ENCODE measurements around the gene CFDP1. TPM values are rescaled to one million over a fixed set of nuclear protein-coding genes. Genes with fewer than 3 reads are reported as not detected.

CFDP1 gene
- total and polyA plus RNA-seq, 11 donors: 17.7 to 60.6 (median 25.3) TPM

DNA sequence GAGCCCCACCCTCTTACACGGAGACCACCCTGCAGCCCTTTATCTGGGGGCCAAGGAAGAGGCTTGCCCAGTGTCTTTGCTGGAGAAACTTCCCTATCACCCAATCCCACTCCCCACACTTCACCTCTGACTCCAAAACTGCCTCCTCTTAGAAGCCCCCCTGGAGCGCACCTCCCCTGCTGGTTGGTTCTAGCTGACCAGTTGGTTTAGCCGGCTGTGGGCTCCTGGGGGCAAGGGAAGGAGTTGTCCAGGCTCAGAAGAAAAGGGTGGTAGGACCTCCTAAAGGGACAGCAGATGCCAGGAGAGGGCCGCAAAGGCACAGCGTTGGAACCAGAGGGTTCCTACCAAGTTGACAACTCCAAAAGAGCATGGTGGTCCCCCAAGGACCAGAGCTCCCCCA is 183.9 kb downstream of the CFDP1 start:
- ATAC-seq (no peak), DNase-seq (no peak)
- H3K4me1 ChIP-seq: peaks cover 45 to 98% (median 90%) of the 10 kb centered on the region in 12 donors
- 64 to 75% (median 69%) methylated on average over 4 to 5 of the region's 5 CpGs for WGBS, 4 donors
- H3K27ac ChIP-seq: peak overlapping the region; percentile 86 to 99 (median 94)
- no peak for TF ChIP-seq POLR2A (IDR thresholded peaks at IDR 0.05)
- TF ChIP-seq, protein P1, sequence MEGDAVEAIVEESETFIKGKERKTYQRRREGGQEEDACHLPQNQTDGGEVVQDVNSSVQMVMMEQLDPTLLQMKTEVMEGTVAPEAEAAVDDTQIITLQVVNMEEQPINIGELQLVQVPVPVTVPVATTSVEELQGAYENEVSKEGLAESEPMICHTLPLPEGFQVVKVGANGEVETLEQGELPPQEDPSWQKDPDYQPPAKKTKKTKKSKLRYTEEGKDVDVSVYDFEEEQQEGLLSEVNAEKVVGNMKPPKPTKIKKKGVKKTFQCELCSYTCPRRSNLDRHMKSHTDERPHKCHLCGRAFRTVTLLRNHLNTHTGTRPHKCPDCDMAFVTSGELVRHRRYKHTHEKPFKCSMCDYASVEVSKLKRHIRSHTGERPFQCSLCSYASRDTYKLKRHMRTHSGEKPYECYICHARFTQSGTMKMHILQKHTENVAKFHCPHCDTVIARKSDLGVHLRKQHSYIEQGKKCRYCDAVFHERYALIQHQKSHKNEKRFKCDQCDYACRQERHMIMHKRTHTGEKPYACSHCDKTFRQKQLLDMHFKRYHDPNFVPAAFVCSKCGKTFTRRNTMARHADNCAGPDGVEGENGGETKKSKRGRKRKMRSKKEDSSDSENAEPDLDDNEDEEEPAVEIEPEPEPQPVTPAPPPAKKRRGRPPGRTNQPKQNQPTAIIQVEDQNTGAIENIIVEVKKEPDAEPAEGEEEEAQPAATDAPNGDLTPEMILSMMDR (IDR thresholded peaks at IDR 0.05): no peak
- H3K9me3 ChIP-seq: no peaks in the 10 kb centered on the region
- peaks cover 0 to 52% (median 0%) of the 10 kb centered on the region in 9 donors for H3K27me3 ChIP-seq
- intact Hi-C loops (cut with DNase I): loop anchor here in 1 of 10 donors (5.0 kb wide), 1 partner anchor 58 kb away; no protein-coding TSS in a partner anchor
- no peaks in the 10 kb centered on the region for H3K36me3 ChIP-seq
- H3K4me3 ChIP-seq: peak overlapping the region in 9 of 12 donors; percentile 65 to 98 (median 91)

DNA sequence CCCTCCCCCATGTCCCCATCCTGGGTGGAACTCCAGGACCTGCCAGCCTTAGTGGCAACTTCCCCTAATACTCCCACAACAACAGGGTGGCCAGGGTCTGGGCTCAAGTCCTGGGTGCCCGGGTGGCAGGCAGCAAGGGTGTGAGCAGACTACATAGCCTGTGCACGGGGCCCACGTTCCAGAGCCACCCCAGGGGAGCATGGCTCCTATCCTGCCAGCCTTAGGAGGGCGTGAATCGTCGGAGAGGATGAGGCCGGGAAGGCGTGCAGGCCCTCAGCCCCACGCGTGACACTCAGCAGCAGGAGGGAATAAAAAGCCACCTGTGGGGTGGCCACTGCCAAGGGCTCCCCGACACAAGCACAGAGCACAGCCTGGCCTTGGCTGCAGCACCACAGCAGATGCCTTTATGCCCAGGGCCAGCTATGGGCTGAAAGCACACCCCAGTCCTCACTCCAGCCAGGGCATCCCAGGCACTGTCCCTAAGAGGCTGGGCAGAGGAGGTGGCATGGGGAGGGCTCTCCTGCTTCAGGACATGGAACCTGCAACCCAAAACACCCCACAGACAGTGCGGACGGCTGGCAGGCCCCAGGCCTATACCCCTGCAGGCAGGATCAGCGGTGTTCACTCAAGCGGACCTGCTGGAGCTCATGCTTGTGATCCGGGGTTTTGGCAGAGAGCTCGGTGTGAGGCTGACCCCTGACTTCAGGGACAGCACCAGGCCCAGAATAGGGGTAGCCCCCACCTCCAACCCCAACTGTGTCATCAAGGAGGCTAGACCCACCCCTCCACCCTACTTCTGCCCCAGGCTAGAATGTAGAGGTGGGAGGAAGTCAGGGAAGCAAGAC is 184.5 kb downstream of the CFDP1 start:
- ATAC-seq (no peak), DNase-seq (peak in 1 of 5 donors; percentile 63)
- intact Hi-C loops (cut with DNase I): loop anchor here in 1 of 10 donors (5.0 kb wide), 1 partner anchor 59 kb away; no protein-coding TSS in a partner anchor
- Histone ChIP-seq H3K9me3 (no peaks in the 10 kb centered on the region), H3K27me3 (peaks cover 0 to 52% (median 0%) of the 10 kb centered on the region in 9 donors), H3K4me1 (peaks cover 41 to 98% (median 90%) of the 10 kb centered on the region in 12 donors), H3K4me3 (peak overlapping the region in 8 of 12 donors; percentile 65 to 98 (median 88)), H3K27ac (peak overlapping the region; percentile 86 to 99 (median 94)), H3K36me3 (no peaks in the 10 kb centered on the region)
- TF ChIP-seq, protein P1 (IDR thresholded peaks at IDR 0.05): no peak
- no peak for TF ChIP-seq POLR2A (IDR thresholded peaks at IDR 0.05)
- WGBS, 4 donors: 17 to 42% (median 33%) methylated on average over 5 to 17 of the region's 17 CpGs

DNA sequence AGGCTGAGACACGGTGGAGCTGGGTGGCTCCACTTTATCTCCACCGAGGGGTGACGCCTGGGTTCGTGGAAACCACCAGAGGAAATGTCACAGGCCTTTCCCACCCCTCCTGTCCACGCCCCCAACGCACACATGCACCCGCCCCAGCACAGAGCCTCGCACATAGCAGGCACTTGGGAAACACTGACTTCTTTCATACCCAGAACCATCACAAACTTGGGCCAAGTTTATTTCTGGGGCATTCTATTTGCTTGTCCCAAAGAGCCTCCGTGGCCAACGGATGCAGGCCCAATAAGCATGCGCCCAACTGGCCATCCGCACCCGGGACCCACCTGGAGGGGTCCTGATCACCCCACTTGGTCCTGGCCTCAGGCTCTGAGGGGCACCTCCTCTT is 185.2 kb downstream of the CFDP1 start:
- Histone ChIP-seq H3K4me1 (peaks cover 38 to 98% (median 90%) of the 10 kb centered on the region in 12 donors), H3K36me3 (no peaks in the 10 kb centered on the region), H3K4me3 (peak overlapping the region in 5 of 12 donors; percentile 3 to 98 (median 71)), H3K9me3 (no peaks in the 10 kb centered on the region), H3K27ac (peak overlapping the region; percentile 86 to 99 (median 94)), H3K27me3 (peaks cover 0 to 46% (median 0%) of the 10 kb centered on the region in 9 donors)
- TF ChIP-seq POLR2A (IDR thresholded peaks at IDR 0.05): no peak
- TF ChIP-seq, protein P1 (IDR thresholded peaks at IDR 0.05): no peak
- WGBS, 4 donors: 27 to 36% (median 33%) methylated on average over 12 to 13 of the region's 13 CpGs
- DNase-seq (no peak), ATAC-seq (peak in 1 of 4 donors; percentile 3)
- intact Hi-C loops (cut with DNase I): loop anchor here in 1 of 10 donors (5.0 kb wide), 1 partner anchor 59 kb away; no protein-coding TSS in a partner anchor

DNA sequence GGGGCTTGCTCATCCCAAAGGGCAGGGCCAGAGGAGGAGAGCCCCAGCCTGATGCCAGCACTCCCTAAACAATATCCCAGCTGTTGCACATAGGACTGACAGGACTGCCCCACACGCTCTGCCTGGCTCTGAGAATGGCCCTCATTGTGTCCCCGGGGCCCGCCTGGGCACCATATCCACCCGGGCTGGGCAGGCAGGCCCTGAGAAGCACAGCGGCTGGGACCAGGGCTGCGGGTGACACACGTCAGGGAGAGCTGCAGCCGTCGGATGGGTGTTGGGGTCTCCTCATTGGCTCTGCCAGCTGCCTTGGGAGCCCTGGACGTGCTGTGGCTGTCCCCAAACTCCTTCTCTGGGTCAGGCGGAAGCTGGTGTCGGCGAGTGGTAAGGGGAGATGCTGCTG is 186.1 kb downstream of the CFDP1 start:
- no peaks in the 10 kb centered on the region for H3K9me3 ChIP-seq
- intact Hi-C loops (cut with DNase I): loop anchor here in 1 of 10 donors (5.0 kb wide), 1 partner anchor 60 kb away; no protein-coding TSS in a partner anchor
- H3K27me3 ChIP-seq: peaks cover 0 to 38% (median 0%) of the 10 kb centered on the region in 9 donors
- TF ChIP-seq, protein P1 (IDR thresholded peaks at IDR 0.05): no peak
- no peak for TF ChIP-seq POLR2A (IDR thresholded peaks at IDR 0.05)
- peak overlapping the region in 3 of 12 donors; percentile 3 to 98 (median 71) for H3K4me3 ChIP-seq
- ATAC-seq (no peak), DNase-seq (no peak)
- H3K27ac ChIP-seq: peak overlapping the region in 11 of 12 donors; percentile 86 to 99 (median 95)
- H3K4me1 ChIP-seq: peaks cover 34 to 95% (median 85%) of the 10 kb centered on the region in 12 donors
- WGBS, 4 donors: 70 to 77% (median 71%) methylated on average over 4 to 13 of the region's 13 CpGs
- peaks cover 0 to 8% (median 2%) of the 10 kb centered on the region in 9 donors for H3K36me3 ChIP-seq

Measured in heart left ventricle (tissue), 16 donors.